H1 (cell line): Measurements from ENCODE around the gene CEBPZ. TPM values are rescaled to one million over a fixed set of nuclear protein-coding genes. Genes with fewer than 3 reads are reported as not detected.

Experiments used
- CBX5 ChIP-seq: fragments of 300-800, 300-1000 bp; sonication (generic); IDR thresholded peaks from 2 replicates; pipeline ENCODE4 v1.7.1; 2016; ENCODE audit warnings: antibody characterized with exemption, low read length, low read depth
- POU5F1 ChIP-seq: IDR thresholded peaks from 2 replicates; pipeline ENCODE4 v1.6.1; 2011; ENCODE audit warnings: low read depth, mild to moderate bottlenecking, low read length, moderate library complexity
- RFX5 ChIP-seq: IDR thresholded peaks from 2 replicates; pipeline ENCODE4 v1.6.1; 2011; ENCODE audit warnings: low read depth, low read length, improper control_type of control experiment, borderline replicate concordance
- SIN3A ChIP-seq, 2 experiments: IDR thresholded peaks in 1 of 2; conservative IDR thresholded peaks in 1 of 2; 2 replicates each; pipeline ENCODE4 v1.6.1; 2011 to 2012; ENCODE audit warnings: low read length in 2 of 2, improper control_type of control experiment in 1 of 2, low read depth in 1 of 2, mild to moderate bottlenecking in 1 of 2
- polyA plus RNA-seq, 7 experiments: library from polyadenylated mRNA; depleted of rRNA in 3 of 7; stranded (reverse) in 5 of 7; unstranded in 2 of 7; fragments of >200 nt in 5 of 7; fragments of 200-250 nt in 2 of 7; gene quantifications; 1 replicate in 5 of 7; 2 replicates in 1 of 7; 4 replicates in 1 of 7; pipeline versions ENCODE4 v1.2.1 to v1.2.3, GENCODE V29; 2011 to 2013; ENCODE audit warnings: missing spikeins in 2 of 7, mixed read lengths in 2 of 7
- total RNA-seq: library from RNA; stranded (reverse); fragmentation: NEBNext Ultra II Directional; extraction: Animal tissue kit (Norgen Biotek cat#: 25700); gene quantifications from 2 replicates; pipeline ENCODE4 v1.2.1, GENCODE V29; 2021

Gene CEBPZ
- total and polyA plus RNA-seq, 2 of the 8 experiments (the other 6 are each of a cell fraction or from before 2014, with no cell fraction given), result 19.1 to 201 TPM

GRCh38 chr2:37171624-37171950 is 59.8 kb downstream of the CEBPZ start (continued):
- TF ChIP-seq SIN3A (conservative IDR thresholded peaks at IDR 0.05 in 1 of 2, IDR thresholded peaks at IDR 0.05 in 1 of 2; ENCODE audit: low read depth in 1 of 2, low read length in 2 of 2) (no peak), RFX5 (no peak), POU5F1 (no peak), CBX5 (no peak)
